MM.1S (cell line): ENCODE data around the gene TBL1XR1.

ENCODE experiments used
- DNase-seq: peaks from one replicate; pipeline ENCODE4 v3.0.0-alpha.2; 2015
- H2AFZ ChIP-seq: fragments of 300-600 bp; sonication (generic); 2 replicates; pipeline ENCODE4 v1.6.0; 2016; ENCODE audit warnings: antibody characterized with exemption, low read length
- H3F3A ChIP-seq: fragments of 300-600 bp; sonication (generic); 2 replicates; pipeline ENCODE4 v1.6.1; 2016; ENCODE audit warnings: mild to moderate bottlenecking, antibody characterized with exemption, low read length, moderate library complexity, mixed read lengths; ENCODE audit not compliant: insufficient read depth
- H3K27ac ChIP-seq: fragments of 300-600 bp; sonication (generic); 2 replicates; pipeline ENCODE4 v1.5.1; 2016; ENCODE audit warnings: mild to moderate bottlenecking, low read length
- H3K27me3 ChIP-seq: fragments of 300-600 bp; sonication (generic); replicated peaks from 2 replicates; pipeline ENCODE4 v1.6.0; 2016; ENCODE audit warnings: low read length; ENCODE audit not compliant: insufficient read depth
- H3K36me3 ChIP-seq: fragments of 300-600 bp; sonication (generic); replicated peaks from 2 replicates; pipeline ENCODE4 v1.6.1; 2016; ENCODE audit warnings: mild to moderate bottlenecking, low read length, mixed read lengths; ENCODE audit not compliant: insufficient read depth
- H3K4me1 ChIP-seq: fragments of 300-600 bp; sonication (generic); 2 replicates; pipeline ENCODE4 v1.6.1; 2016; ENCODE audit warnings: low read length, mixed read lengths
- H3K4me2 ChIP-seq: fragments of 300-600 bp; sonication (generic); 2 replicates; pipeline ENCODE4 v1.6.0; 2016; ENCODE audit warnings: low read depth, low read length
- H3K4me3 ChIP-seq: fragments of 300-600 bp; sonication (generic); 2 replicates; pipeline ENCODE4 v1.5.1; 2016; ENCODE audit warnings: low read length, mixed read lengths
- H3K79me2 ChIP-seq: fragments of 300-600 bp; sonication (generic); 2 replicates; pipeline ENCODE4 v1.6.1; 2016; ENCODE audit warnings: mixed run types, low read length, mixed read lengths
- H3K9ac ChIP-seq: fragments of 300-600 bp; sonication (generic); 2 replicates; pipeline ENCODE4 v1.6.1; 2016; ENCODE audit warnings: low read length, mixed read lengths
- H3K9me2 ChIP-seq: fragments of 300-600 bp; sonication (generic); replicated peaks from 2 replicates; pipeline ENCODE4 v1.6.1; 2016; ENCODE audit warnings: mild to moderate bottlenecking, low read length, mixed read lengths; ENCODE audit not compliant: insufficient read depth
- H3K9me3 ChIP-seq: fragments of 300-600 bp; sonication (generic); replicated peaks from 2 replicates; pipeline ENCODE4 v1.6.1; 2016; ENCODE audit warnings: mild to moderate bottlenecking, low read length, mixed read lengths; ENCODE audit not compliant: insufficient read depth
- H4K20me1 ChIP-seq: fragments of 300-600 bp; sonication (generic); 2 replicates; pipeline ENCODE4 v1.6.1; 2016; ENCODE audit warnings: mild to moderate bottlenecking, low read length, moderate library complexity, mixed read lengths; ENCODE audit not compliant: insufficient read depth
- EZH2 ChIP-seq: fragments of 300-600 bp; sonication (generic); optimal IDR thresholded peaks from 2 replicates; pipeline ENCODE3; 2017; ENCODE audit warnings: low read depth, mild to moderate bottlenecking, antibody characterized with exemption, low read length, mixed read lengths
- EZH2phosphoT487 ChIP-seq: fragments of 300-600 bp; sonication (generic); IDR thresholded peaks from 2 replicates; pipeline ENCODE4 v1.6.1; 2018; ENCODE audit warnings: antibody characterized with exemption, low read length
- TF ChIP-seq, protein P1 (sequence below): fragments of 300-600 bp; sonication (generic); IDR thresholded peaks from 2 replicates; pipeline ENCODE4 v1.5.1; 2016; ENCODE audit warnings: antibody characterized with exemption, low read length, mixed read lengths

TBL1XR1 gene

DNA sequence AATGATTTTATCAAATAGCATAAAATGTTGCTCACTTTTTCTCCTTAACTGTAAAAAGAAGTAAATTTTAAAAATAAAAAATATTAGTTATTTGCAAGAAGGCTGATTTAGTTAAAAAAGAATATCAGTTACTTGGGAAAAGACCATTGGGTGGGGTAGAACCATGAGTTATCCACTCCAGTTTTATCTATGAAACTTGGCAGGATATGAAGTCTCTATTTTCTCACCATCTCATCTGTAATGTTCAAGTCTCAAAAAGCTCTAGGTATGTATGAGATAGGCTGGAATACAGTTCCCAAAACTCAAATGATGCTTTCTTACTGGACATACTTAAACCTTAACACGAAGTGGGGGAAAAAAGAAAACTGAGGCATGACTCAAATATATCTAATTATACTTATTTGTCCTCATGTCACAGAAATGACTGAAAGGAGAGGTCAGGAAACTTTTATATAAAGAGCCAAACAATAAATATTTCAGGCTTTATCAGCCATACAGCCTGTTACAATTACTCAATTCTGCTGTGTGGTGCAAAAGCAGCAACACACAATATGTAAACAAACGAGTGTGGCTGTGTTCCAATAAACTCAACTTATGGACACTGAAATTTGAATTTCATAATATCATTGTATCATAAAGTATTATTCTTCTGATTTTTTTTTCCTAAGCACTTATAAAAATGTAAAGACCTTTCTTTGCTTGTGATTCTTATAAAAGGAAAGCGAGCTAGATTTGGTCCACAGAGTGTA, 131.8 kb downstream of the TBL1XR1 start:
- H3K9me3 ChIP-seq = no peaks in the 10 kb centered on the region
- H3K4me1 ChIP-seq = peaks cover 50% of the 10 kb centered on the region
- peaks cover 45% of the 10 kb centered on the region for H3F3A ChIP-seq
- H3K9me2 ChIP-seq = no peaks in the 10 kb centered on the region
- H3K9ac ChIP-seq = no peak overlapping the region
- TF ChIP-seq EZH2 (no peak), EZH2phosphoT487 (no peak)
- TF ChIP-seq, protein P1, sequence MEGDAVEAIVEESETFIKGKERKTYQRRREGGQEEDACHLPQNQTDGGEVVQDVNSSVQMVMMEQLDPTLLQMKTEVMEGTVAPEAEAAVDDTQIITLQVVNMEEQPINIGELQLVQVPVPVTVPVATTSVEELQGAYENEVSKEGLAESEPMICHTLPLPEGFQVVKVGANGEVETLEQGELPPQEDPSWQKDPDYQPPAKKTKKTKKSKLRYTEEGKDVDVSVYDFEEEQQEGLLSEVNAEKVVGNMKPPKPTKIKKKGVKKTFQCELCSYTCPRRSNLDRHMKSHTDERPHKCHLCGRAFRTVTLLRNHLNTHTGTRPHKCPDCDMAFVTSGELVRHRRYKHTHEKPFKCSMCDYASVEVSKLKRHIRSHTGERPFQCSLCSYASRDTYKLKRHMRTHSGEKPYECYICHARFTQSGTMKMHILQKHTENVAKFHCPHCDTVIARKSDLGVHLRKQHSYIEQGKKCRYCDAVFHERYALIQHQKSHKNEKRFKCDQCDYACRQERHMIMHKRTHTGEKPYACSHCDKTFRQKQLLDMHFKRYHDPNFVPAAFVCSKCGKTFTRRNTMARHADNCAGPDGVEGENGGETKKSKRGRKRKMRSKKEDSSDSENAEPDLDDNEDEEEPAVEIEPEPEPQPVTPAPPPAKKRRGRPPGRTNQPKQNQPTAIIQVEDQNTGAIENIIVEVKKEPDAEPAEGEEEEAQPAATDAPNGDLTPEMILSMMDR = no peak
- H4K20me1 ChIP-seq = peaks cover 37% of the 10 kb centered on the region
- peaks cover 95% of the 10 kb centered on the region for H3K79me2 ChIP-seq
- H3K27me3 ChIP-seq = no peaks in the 10 kb centered on the region
- no peak overlapping the region for H3K4me2 ChIP-seq
- H3K4me3 ChIP-seq = no peak overlapping the region
- DNase-seq = no peak
- peaks cover 5% of the 10 kb centered on the region; the same call in 1 of the 2 replicates for H3K36me3 ChIP-seq
- no peak overlapping the region for H2AFZ ChIP-seq
- no peak overlapping the region for H3K27ac ChIP-seq

DNA sequence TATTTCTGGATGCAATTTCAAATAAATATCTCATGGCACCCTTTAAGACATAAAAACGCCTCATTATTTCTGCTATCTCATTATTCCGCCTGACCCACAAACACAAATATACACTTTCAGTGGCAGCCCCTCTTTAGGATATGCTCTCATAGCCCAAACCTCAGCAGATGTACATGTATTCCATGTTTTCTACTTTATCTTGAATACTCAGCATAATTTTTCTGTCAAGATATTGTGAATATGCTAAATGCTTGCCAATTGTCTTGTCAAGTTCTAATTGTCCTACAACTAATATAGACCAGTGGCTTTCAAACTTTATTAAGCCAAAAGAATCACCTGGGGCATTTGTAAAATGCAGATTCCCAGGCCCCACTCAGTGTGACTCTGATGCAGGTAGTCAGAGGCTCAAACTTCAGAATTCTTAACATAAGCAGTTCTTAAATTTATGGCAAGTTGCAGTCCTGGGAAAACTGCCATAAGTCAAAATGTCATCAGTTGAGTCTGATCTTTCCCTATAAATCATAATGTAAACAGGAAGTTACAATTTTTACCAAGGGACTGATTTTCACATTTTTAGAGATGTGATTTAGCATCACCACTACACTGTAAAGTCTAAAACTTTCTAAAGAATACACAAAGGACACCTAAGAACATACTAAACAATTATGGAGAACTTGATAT, 135.1 kb downstream of the TBL1XR1 start:
- peaks cover 57% of the 10 kb centered on the region for H3F3A ChIP-seq
- TF ChIP-seq EZH2 = no peak
- TF ChIP-seq, protein P1 = no peak
- TF ChIP-seq EZH2phosphoT487 = no peak
- H3K36me3 ChIP-seq = peaks cover 13% of the 10 kb centered on the region; the same call in 1 of the 2 replicates
- no peak overlapping the region for H2AFZ ChIP-seq
- H3K9me3 ChIP-seq = no peaks in the 10 kb centered on the region
- H3K79me2 ChIP-seq = peaks cover 95% of the 10 kb centered on the region
- no peaks in the 10 kb centered on the region for H3K9me2 ChIP-seq
- no peaks in the 10 kb centered on the region for H3K27me3 ChIP-seq
- H3K27ac ChIP-seq = peak overlapping the region; percentile 91
- H3K4me2 ChIP-seq = peak overlapping the region; percentile 54; the same call in 1 of the 2 replicates
- H3K4me1 ChIP-seq = peaks cover 77% of the 10 kb centered on the region
- H3K4me3 ChIP-seq = no peak overlapping the region
- H3K9ac ChIP-seq = no peak overlapping the region
- H4K20me1 ChIP-seq = peaks cover 17% of the 10 kb centered on the region
- DNase-seq = no peak

- Histone ChIP-seq H3K79me2 (peaks cover 95% of the 10 kb centered on the region), H3K4me1 (peaks cover 77% of the 10 kb centered on the region), H4K20me1 (peaks cover 9% of the 10 kb centered on the region), H3K4me3 (no peak overlapping the region; the same call in 1 of the 2 replicates), H3K36me3 (peaks cover 13% of the 10 kb centered on the region; the same call in 1 of the 2 replicates), H3F3A (peaks cover 57% of the 10 kb centered on the region), H3K9ac (peak overlapping the region; percentile 57), H3K9me3 (no peaks in the 10 kb centered on the region), H3K9me2 (no peaks in the 10 kb centered on the region), H2AFZ (no peak overlapping the region), H3K27ac (peak overlapping the region; percentile 91), H3K27me3 (no peaks in the 10 kb centered on the region), H3K4me2 (peak overlapping the region; percentile 54)
- TF ChIP-seq EZH2phosphoT487 (no peak), EZH2 (no peak)
- TF ChIP-seq, protein P1 = no peak
- DNase-seq = peak; percentile 49
Measured at GRCh38 chr3:177061369-177061768, 135.9 kb downstream of the TBL1XR1 start.
